GM12878 (cell line): Measurements from ENCODE around the gene SERINC5.

Experiments
- CHD1 ChIP-seq: IDR thresholded peaks from 2 replicates; pipeline ENCODE4 v1.6.1; 2012; ENCODE audit warnings: low read depth, low read length, improper control_type of control experiment
- CHD4 ChIP-seq: fragments of 200-600 bp; sonication (generic); IDR thresholded peaks from 2 replicates; pipeline ENCODE4 v1.6.1; 2016; ENCODE audit warnings: mild to moderate bottlenecking
- CTCF ChIP-seq, 3 experiments: IDR thresholded peaks in 2 of 3; conservative IDR thresholded peaks in 1 of 3; 2 replicates each; pipeline ENCODE4 v1.5.1; 2011; ENCODE audit warnings: low read depth in 3 of 3, low read length in 3 of 3, mild to moderate bottlenecking in 3 of 3, control low read depth in 2 of 3, moderate library complexity in 2 of 3, inconsistent platforms in 1 of 3, mixed read lengths in 1 of 3; ENCODE audit not compliant: control insufficient read depth in 2 of 3, insufficient read depth in 1 of 3; ENCODE audit errors: extremely low read depth in 1 of 3
- IRF4 ChIP-seq: IDR thresholded peaks from 2 replicates; pipeline ENCODE4 v1.6.1; 2011; ENCODE audit warnings: low read depth, low read length
- POLR2A ChIP-seq: IDR thresholded peaks from 2 replicates; pipeline ENCODE4 v1.6.1; 2011; ENCODE audit warnings: low read depth, mild to moderate bottlenecking, low read length
- POLR2AphosphoS5 ChIP-seq: IDR thresholded peaks from 2 replicates; pipeline ENCODE4 v1.6.1; 2011; ENCODE audit warnings: mild to moderate bottlenecking, low read length, inconsistent platforms

GRCh38 chr5:80153586-80154126 is 102.2 kb downstream of the SERINC5 start:
- TF ChIP-seq POLR2A = no peak
- no peak for TF ChIP-seq CTCF (IDR thresholded peaks at IDR 0.05 in 2 of 3, conservative IDR thresholded peaks at IDR 0.05 in 1 of 3; ENCODE audit: control insufficient read depth in 2 of 3, extremely low read depth in 1 of 3, insufficient read depth in 1 of 3, low read depth in 3 of 3, low read length in 3 of 3)
- TF ChIP-seq CHD4 = no peak
- no peak for TF ChIP-seq POLR2AphosphoS5
- TF ChIP-seq CHD1 = no peak
- TF ChIP-seq IRF4 = no peak
